HG03045 (cell line): ENCODE results near the gene ANO6.
"Not testable (repeated sequence)": the region's sequence is repeated elsewhere in the genome, so short reads cannot be mapped to it uniquely, and the experiment has no call there.

Source experiments
- ATAC-seq: cut with Tn5 transposase; IDR thresholded peaks from one replicate; pipeline ENCODE4 v1.9.1; 2021; ENCODE audit warnings: mild to moderate bottlenecking, moderate library complexity; ENCODE audit not compliant: unreplicated experiment

Gene ANO6, protein sequence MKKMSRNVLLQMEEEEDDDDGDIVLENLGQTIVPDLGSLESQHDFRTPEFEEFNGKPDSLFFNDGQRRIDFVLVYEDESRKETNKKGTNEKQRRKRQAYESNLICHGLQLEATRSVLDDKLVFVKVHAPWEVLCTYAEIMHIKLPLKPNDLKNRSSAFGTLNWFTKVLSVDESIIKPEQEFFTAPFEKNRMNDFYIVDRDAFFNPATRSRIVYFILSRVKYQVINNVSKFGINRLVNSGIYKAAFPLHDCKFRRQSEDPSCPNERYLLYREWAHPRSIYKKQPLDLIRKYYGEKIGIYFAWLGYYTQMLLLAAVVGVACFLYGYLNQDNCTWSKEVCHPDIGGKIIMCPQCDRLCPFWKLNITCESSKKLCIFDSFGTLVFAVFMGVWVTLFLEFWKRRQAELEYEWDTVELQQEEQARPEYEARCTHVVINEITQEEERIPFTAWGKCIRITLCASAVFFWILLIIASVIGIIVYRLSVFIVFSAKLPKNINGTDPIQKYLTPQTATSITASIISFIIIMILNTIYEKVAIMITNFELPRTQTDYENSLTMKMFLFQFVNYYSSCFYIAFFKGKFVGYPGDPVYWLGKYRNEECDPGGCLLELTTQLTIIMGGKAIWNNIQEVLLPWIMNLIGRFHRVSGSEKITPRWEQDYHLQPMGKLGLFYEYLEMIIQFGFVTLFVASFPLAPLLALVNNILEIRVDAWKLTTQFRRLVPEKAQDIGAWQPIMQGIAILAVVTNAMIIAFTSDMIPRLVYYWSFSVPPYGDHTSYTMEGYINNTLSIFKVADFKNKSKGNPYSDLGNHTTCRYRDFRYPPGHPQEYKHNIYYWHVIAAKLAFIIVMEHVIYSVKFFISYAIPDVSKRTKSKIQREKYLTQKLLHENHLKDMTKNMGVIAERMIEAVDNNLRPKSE

DNA sequence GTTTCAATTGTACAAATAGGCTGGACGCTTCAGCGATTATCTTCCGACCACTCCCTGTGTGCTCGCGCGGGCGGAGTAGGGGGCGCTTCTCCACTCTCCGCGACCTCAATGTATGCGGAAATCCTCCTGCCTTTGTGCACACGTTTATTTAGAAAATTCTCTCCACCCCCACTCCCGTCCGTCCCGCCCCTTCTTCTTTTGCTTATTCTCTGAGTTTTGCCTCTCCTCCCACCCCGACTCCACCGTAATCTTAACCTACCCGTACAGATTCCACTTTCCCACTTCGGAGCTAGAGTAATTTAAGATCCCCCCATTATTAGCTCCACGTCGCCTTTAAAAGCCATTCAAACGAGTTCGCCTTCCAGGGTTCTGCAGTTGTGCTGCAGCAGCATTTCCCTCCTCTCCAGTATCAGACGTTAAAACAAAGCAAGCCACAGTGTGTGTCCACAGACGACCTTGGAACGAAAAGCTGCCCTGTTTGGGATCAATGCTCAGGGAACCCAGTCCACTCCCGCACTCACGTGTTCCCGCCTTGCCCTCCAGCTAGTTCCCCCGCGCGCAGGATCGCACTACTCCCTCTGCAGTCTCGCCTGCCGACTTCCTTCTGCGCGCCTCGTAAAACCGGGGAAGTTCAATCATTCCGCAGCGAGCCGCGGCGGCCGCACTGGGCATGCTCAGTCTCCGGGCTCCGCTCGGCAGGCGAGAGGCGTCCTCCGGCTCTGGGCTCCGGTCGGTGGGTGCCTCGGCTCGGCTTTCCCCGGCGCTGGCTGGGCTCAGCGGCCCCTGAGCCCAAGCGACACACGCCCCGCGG is at the start of gene ANO6:
ANO6 (plus strand) TSS at position 677 of the 811 bp plus-strand sequence. CDS start 227 bp downstream, outside the sequence.
- peak; percentile 78 for ATAC-seq

DNA sequence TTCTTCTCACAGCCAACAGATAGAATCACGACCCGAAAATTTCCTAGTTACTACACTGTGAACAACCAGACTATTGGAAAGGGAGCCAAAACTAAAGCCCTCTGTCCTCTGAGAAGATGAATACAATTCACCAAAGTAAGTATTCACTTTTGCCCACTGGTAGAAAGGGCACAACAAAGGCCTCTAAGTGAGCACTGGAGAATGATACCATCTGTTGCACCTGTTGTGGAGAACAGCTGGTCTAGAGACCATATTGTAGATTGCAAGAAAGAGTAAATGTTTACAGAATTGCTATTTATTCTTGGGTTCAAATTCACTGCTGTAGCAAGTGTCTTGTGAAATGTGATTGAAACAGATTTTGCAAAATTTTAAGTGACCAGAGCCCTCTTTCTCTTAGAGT is 46.9 kb upstream of the ANO6 start:
- no peak for ATAC-seq

DNA sequence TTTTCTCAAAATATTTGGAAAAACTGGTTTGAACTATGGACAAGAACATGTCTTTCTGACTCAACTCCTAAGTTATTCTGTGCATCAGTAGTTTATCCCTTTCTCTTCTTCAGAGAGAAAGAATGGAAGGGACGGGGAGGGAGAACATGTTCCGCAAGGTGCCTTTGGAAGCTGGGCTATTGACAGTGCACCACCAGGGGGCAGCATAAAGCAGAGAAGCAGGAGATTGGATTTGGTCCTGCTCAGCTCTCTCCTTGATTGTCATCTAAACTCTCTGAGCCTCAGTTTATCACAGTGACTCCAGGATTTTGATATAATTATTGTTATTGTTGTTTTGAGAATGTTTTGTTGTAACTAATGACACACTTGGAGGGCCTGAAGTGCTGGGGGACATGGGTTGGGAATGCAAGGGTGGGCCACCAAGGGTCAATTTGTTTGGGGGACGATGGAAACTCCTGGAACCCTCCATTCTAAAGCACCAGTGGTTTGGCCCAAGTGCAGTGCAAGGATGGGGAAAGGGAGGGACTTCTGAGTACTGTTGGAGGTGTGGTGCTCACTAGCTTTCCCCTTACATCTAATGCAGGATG is 45.3 kb upstream of the ANO6 start:
- peak; percentile 70 for ATAC-seq

DNA sequence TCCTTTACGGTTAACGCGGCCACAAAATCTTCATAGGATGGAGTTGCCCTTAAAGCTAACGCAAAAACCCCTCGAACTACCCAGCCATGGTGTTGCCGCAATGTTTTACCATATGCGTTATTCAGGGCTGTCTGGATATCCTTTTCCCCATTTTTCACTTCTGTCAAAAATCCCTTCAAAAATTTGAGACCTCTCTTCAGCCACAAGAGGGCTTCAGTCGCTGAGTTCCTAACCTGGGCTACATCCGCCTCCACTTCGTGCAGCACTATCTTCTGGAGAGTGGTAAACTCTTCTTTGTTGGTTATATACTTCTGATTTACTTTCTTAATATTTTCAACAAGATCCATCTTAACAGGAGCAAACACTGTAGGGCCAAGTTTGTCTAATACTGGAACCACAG is 42.6 kb upstream of the ANO6 start:
- ATAC-seq: not testable (repeated sequence)

DNA sequence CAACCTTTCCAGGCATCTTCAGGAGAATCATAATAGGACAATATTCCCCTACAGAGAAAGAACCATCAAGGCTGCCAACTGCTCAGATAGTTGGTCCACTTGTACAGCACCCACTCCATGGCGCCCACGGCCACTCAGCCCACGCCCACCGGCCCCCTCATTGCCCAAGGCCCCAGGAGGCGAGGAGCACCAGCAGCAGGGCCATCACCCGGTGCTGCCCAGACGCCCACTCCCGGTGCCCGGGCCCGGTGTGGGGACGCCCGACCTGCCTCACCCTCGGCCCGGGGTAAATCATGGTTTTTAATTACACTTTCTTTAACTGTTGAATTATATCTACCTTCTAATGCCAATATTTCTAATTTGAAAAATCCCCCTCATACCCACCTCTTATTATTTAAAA is 41.3 kb upstream of the ANO6 start:
- ATAC-seq: no peak

DNA sequence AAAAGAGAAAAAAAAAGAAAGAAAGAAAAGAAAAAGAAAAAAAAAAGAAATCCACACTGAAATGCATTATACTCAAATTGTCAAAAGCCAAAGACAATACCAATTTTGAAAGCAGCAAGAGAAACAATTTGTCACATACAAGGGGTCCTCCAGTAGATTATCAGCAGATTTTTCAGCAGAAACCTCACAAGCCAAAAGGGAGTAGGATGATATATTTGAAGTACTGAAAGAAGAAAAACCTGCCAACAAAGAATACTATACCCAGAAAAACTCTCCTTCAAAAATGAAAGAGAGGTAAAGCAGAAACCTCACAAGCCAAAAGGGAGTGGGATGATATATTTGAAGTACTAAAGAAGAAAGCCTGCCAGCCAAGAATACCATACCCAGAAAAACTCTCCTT is 37.1 kb upstream of the ANO6 start:
- ATAC-seq: no peak

DNA sequence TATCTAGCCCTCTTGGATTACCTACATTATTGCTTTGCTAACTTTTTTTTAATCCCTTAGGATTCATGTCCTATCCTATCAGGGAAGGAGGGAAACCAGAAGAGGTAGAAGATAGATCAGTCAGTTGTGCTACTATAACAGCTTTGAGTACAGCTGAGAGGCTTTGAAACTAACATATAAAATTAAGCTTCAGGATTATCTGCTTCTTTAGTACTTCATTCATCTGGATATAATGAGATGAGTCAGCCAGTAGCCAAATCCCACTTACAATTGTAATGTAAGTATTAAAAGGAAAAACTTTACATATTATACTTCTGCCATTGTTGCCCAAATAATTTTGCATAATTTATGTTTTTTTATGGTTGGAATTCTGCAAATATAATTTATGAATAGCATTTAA is 33.4 kb upstream of the ANO6 start:
- ATAC-seq: no peak

DNA sequence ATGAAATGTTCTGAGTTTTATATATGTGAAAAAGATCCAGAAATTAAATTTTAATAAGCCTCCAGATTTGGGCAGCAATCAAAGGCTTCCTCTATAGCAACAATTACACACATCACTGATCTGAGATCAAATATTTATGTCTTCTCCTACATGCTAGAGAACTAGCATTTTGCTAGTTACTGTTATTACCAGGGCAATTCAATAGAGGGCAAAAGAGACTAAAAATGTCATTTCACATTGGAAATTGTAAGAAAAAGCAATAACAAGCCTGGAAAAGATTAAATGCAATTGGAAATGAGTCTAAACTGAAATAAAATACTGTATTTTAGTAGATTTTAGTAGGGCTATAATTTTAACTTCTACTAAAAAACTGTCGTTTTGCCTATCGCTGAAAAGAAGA is 32.6 kb upstream of the ANO6 start:
- no peak for ATAC-seq

DNA sequence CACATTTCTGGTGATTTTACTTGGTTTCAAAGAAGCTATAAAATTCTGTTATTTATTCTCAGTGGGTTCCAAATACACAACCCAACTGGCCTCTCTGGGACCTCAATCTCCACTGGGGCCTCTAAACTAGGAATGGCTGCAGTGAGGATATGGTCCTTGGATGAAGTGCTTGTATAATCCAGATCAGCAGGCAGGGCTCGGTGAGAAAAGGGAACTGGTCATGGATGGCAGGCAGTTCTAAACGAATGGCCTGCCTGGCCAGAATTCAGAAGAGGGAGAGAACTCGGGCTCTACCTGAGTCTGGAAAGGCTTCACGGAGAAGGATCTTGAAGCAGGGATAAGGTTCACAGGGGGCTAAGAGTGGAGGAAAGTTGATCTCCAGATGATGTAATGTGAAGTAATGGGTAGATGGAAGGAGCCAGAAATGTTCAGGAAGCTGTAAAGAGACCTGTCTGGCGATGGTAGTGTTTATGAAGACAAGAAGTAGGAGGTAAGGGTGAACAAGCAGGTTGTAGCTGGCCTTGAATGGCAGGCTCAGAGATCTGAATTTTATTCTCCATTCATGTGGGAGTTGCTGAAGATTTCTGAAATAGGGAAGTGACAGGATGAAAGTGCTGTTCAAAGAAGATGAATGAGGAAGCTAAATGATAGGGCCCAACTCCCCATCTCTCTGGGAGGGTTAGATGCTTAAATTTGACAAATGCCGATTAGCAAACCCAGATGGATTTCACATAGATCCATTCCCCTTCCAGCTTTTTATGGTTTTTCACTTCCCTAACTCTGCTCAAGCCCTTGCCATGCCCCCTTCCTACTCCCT is 31.5 kb upstream of the ANO6 start:
- no peak for ATAC-seq

DNA sequence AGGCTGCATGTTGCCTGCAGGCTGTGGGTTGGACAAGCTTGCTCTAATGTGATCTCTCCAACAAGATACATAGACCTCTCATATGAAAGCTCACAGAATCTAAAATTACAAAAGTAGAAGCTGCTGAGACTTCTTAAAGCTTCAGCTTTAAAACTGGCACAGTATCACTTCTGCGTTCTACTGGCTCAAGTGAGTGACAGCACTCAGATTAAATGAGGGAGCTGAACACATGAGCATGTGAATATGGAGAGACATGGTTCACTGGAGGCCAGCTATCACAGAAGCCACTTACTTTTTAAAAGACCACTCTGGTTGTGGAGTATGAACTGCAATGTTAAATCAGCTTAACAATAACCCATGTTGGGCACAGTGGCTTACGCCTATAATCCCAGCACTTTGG is 29.1 kb upstream of the ANO6 start:
- ATAC-seq: no peak

DNA sequence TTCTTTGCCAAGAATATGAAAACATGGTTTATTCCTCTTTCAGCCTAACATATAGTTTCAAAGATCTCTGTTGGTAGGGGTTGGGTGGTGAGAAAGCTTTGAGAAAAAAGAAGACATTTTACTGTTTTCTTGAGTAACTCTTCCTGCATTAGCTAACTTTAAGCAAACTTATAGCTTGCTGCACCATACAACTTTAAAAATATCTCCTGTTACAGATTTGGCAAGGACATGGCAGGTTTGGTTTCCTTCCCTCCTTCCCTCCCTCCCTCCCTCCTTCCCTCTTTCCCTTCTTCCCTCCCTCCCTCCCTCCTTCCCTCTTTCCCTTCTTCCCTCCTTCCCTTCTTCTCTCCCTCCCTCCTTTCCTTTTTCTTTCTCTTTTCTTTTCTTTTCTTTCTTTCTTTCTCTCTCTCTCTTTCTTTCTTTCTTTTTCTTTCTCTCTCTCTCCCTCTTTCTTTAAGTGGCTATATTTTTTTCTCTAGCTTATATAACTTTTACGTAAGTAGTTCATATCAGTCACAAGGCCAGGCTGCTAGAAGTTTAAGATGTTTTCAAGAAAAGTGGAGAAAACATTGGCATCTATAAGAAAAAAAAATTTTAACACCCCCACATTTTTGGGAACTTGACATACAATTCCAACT is 26.0 kb upstream of the ANO6 start:
- ATAC-seq: no peak

DNA sequence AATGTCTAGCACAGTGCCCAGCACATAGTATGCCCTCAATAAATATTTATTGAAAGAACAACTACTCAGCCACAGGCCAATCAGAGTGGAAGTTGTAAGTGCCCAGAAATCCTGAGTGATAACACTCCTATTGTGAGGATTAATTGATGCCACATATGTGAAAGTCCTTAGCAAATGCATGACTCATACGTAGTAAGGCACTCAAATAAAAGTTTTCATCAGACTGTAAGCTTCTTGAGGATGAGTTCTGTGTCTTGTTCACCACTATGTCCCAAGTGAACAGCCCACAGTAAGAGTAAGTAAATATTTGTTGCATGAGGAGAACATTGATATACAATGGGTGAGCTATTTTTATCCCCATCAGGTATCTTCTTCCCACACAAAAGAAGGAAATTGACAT is 24.7 kb upstream of the ANO6 start:
- ATAC-seq: no peak

DNA sequence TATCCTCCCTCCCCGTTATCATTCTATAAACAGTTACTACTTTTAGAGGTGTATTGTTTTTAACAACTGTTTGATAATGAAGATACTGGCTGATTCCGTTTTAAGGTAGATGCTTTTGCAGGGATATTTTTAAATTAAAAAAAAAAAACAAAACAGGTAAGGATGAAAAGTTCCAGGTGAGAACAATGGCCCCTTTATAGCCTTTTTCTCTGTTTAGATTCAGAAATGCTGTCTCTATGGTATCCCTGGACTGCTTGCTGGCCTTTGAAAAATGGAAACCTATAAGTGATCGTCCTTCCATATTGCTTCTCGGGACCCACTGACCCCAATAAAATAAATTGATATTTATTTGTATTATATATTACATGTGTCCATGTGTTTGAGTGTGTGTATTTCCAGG is 23.2 kb upstream of the ANO6 start:
- no peak for ATAC-seq

DNA sequence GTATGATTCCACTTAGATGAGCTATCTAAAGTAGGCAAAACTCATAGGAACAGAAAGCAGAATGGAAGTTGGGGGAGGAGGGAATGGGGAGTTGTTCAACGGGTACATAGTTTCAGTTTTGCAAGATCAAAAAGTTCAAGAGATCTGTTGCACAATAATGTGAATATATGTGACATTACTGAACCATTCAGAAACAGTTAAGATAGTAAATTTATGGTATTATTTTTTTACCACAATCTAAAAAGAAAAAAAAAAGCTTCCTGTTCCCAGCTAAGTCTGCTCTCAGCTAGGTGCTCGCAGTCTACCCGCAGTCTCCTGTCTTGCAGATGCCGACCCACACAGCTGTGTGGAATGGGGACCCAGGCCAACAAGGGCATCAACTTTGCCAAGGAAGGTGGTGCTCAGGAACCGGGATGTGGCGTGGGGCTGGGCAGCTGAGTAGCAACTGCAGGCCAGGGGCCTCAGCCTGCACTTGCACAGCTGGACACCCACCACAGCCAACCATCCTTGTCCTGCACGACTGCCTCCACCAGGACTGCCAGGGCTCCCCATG is 15.3 kb upstream of the ANO6 start:
- ATAC-seq: no peak

DNA sequence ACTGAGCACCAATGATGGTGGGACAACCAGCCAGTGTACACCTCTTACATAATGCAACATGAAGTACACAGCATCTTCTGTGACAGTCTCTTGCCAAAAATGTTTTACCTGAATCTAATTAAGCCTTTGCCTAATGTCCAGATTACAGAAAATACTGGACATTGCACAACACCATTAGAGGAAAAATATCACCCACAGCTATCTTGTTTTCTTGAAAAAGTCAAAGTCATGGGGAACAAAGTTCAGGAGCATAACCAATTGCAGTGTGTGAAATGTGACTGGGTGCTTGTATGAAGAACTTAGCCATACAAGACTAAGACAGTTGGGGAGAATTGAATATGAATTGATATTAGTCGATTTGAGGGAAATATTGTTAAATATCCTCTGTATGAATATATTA is 12.1 kb upstream of the ANO6 start:
- ATAC-seq: no peak

DNA sequence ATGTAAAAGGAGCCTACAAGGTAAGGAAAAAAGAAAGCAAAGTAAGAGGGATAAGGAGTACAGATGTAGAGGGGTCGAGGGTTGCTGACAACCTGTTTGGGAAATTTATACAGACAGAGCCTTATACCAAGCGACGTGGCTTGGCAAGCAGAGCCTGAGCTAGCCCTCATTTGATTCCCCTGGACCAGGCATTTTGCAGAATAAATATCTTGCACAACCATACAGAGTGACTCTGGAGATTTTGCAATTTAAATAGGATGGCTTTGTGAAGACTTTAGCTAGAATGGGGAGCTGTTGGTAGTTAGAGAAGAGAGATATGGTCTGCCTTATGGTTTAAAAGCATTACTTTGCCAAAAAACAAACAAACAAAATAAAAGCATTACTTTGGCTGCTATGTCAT is 11.1 kb upstream of the ANO6 start:
- ATAC-seq: no peak

DNA sequence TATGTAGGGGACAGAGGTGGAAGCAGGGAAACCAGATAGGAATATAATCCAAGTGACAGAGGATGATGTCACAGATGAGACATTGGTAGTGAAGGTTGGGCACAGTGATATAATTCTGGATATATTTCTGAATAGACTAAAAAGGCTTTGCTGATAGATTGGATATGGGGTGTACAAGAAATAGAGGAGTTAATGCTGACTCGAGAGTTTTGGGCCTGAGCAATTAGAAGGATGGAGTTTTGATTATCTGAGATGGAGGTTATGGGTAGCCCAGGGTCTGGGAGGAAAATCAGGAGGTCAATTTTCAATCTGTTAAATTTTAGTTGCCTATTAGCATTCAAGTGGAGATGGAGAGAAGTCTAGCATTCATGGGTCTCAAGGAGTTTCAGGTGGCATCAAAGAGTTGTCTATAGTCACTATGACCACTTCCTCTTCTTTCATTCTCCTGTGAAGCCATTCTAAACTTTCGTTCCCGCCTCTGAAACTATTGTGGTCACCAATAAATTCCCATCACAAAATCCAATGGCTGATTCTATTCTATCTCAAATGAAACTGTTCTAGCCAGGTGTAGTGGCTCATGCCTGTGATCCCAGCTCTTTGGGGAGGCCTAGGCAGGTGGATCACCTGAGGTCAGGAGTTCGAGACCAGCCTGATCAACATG is 10.6 kb upstream of the ANO6 start:
- no peak for ATAC-seq

DNA sequence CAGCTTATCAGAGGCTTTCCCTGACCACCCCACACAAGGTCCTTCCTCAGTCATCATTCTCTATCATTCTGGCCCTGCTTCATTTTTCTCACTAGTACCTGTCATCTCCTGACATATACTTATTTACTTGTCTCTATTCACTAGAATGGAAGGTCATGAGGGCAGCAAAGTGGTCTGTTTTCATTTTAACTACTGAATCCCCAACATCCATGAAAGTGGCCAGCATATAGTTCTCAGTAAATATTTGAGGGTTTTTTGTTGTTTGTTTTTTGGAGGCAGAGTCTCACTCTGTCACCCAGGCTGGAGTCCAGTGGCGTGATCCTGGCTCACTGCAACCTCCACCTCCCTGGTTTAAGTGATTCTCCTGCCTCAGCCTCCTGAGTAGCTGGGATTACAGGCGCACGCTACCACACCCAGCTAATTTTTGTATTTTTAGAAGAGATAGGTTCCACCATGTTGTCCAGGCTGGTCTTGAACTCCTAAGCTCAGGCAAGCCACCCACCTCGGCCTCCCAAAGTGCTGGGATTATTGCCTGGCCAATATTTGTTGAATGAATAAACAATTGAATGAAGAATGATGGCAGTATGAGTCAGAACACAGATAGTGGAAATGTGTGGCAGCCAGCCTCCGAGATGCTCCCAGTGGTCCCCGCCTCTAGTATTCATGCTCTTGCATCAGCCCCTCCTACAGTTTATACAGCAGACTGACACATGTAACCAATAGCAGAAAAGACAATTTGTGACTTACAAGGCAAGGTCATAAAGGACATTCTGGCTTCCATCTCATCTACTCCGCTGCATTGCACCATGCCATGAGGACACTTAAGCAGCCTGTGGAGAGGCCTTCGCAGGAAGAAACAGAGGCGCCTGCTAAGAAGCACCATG is 7.0 kb upstream of the ANO6 start:
- ATAC-seq: no peak
